Cardiac septum (tissue), 1 donor: ENCODE results near the gene COL4A1. TPM values are rescaled to one million over a fixed set of nuclear protein-coding genes. Genes with fewer than 3 reads are reported as not detected.
"Not testable (repeated sequence)": the region's sequence is repeated elsewhere in the genome, so short reads cannot be mapped to it uniquely, and the experiment has no call there.

Experiments
- DNase-seq: peaks from one replicate; pipeline ENCODE4 v3.0.0-alpha.2; 2020; ENCODE audit warnings: low spot score
- intact Hi-C: fragments of 100-400 bp; cut with DNase I; formaldehyde crosslinking; loops from one replicate; pipeline ENCODE4 v1.14.0; 2022
- total RNA-seq: library from RNA; stranded (reverse); fragmentation: NEBNext Ultra II Directional; extraction: Animal tissue kit (Norgen Biotek cat#: 25700); gene quantifications from one replicate; pipeline ENCODE4 v1.2.1, GENCODE V29; 2021
- donor health status: DM: no; HTN: no; CAD: no.

Gene COL4A1
- total RNA-seq, 1 donor from 2014 or later: 196 TPM

DNA sequence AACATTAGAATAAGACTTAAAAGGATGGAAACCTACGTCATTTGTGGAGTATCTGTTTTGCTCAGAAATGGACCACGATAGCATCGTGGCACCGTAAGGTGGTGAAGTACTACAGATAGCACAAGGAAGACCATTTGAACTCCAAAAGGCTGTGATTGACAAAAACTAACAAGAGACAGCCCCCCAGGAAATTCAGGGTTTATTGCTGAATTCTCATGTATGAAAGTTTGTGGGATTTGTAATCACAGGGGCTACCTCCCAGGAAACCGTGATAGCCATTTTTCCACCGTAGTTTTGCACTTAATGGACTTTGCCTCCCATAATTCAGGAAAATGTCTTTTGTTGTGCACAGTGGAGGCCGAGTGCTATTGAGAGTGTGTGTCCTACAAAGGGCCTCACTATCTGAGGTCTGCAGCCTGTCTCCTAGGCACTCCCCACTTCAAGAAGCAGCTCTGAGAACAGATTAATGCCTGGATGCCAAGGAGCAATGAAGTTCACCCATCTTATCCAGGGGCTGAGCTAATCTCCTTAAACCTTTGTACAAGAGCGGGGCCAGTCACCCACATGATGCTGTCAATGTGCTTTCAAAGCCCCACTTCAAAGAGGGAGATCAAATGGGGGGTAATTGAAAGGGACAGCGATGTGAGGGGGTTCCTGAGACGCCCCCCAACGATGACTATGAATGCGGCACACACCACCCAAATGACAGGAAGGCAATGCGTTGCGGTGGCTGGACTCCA lies 182.6 kb downstream of the COL4A1 start:
- no peak for DNase-seq
- intact Hi-C loops: no loop called here

GRCh38 chr13:110123041-110123809 lies 183.7 kb downstream of the COL4A1 start:
- intact Hi-C loops: no loop called here
- no peak for DNase-seq

GRCh38 chr13:110121422-110122083 lies 185.4 kb downstream of the COL4A1 start:
- no peak for DNase-seq
- intact Hi-C loops: no loop called here

DNA sequence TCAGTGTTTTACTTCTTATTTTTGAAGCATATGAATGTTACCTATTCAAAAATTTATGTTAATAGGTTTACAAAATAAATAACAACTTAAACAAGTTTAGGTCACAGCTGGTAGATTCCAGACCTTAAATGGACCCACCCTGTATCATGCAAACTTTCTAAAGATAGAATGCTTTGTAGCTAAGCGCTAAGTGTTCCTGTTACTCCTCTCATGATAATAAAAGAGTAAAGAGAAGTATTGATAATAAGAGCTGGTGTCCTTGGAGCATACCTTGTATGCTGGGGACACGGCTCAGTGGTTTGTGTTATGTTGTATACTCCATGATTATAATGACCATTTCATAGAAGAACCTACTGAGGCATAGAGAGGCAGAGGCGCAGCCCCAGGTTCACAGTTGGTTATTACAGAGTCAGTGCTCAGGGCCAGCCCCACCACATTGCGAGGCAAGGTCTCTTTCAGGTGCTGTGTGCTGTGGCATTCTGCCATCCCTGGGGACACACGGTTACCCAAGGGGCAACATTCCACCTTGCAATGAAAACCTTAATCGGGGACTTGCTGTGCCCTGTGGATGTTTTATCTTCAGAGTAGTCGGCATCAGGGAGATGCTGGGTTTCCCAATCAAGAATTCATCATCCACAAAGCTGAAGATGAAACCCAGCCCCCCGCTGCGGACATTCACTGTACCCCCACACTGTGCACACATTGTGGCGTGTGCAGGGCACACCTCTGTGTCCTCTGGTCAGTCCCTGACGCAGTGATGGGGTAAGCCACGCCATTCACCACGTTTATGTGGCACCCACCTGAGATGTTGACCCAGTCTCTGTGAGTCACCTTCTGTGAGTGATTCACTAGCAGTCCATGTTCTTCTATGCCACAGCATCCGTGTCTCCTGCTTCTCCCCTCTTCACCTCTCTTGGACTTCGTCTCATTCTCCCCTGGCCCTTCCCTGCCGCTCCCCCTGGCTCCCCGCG lies 186.7 kb downstream of the COL4A1 start:
- no peak for DNase-seq
- intact Hi-C loops: no loop called here

DNA sequence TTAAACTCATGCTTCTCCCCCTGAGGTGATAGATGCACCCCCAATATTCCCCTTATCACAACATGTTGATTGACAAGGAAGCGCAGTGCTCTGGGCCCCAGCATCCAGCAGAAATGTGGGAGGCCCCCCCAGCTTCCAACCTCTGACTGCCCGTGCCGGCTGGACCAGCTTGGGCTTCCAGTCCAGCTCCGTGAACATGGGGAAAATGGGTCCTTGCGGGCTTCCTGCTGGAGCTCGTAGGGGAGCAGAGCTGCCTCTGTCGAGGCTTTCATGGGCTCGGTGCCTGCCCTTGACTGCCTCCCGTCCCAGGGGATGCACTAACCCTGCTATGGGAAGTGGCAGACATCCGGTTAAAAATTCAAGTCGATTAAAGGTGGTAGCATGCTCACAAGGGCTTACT lies 188.9 kb downstream of the COL4A1 start:
- DNase-seq: no peak

DNA sequence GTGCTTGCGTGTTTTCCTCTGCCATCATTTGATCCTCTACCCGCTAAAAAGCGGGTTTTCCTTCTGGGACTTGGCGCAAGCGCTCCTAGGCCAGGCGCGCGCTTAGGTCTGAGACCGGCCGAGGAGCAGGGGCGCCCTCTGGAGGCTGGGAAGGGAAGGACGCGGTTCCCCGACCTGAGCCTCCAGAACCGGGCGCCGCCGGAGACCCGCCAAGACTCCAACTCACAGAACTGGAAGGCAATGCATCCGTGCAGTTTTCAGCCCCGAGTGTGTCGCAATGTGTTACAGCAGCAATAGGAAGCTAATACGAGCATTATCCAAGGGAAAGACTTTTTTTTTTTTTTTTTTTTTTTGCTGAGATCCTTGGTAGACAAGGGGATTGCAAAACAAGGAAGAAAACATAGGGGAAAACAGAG lies 190.9 kb downstream of the COL4A1 start:
- intact Hi-C loops: no loop called here
- DNase-seq: peak; percentile 90

More for the DNA sequence above, 188.9 kb downstream of the COL4A1 start:
- intact Hi-C loops: no loop called here

DNA sequence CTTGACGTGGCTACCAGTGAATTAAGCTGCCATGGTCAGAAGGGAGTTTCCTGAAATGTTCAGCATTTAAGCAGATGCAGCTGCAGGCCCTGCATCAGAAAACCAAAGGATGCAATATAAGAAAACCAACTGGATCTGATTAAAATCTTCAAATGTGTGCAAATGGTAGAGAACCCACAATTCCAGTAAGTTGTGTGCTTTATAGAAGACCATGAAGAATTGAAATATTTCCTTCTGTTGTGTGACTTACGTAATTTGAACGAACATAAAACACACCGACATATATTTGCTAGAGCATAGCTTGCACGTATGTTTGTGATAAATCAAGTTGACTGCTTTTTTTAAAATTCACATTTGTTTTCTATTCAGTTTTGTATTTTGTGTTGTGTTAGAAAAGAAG lies 191.4 kb downstream of the COL4A1 start:
- intact Hi-C loops: no loop called here

DNA sequence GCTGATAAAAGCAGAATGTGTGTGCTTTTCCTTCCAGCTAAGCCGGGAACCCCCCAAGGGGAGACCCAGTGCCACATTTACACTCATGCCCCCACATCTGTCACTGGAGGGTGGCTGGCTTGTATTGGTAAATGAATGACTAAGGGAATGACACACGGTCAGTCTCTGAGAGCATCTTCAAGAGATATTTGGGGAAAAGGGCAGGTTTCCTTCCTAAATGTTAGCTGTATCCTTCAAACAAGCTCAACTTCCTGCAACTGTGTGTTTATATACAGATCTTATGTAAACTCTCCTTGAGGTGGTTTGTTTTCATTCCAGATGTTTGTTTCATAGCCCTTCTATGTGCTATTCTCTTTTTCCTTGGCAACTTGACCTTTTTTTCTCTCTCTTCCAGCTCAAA lies 192.6 kb downstream of the COL4A1 start:
- intact Hi-C loops: no loop called here

More for the DNA sequence above, 191.4 kb downstream of the COL4A1 start:
- no peak for DNase-seq

DNA sequence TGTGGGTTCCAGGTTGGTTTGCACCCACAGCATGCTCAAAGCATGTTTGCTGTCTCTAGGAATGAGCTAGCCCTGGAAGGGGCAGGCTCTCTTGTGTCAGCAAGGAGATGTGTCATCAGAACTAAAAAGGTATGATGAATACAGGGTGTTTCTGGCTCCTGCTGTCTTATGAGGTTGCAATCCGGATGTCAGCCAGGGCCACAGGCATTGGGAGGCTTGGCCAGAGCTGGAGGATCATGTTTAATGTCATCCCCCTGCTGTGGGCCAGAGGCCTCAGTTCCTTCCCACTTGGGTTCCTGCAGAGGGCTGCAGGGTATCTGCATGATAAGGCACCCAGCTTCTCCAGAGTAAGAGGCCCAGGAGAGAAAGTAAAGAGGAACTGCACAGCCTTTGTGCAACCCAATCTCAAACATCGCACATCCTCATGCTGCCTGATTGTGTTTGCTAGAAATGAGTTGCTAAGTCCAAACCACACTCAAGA lies 193.6 kb downstream of the COL4A1 start:
- intact Hi-C loops: no loop called here
- no peak for DNase-seq

More for the DNA sequence above, 192.6 kb downstream of the COL4A1 start:
- DNase-seq: no peak

DNA sequence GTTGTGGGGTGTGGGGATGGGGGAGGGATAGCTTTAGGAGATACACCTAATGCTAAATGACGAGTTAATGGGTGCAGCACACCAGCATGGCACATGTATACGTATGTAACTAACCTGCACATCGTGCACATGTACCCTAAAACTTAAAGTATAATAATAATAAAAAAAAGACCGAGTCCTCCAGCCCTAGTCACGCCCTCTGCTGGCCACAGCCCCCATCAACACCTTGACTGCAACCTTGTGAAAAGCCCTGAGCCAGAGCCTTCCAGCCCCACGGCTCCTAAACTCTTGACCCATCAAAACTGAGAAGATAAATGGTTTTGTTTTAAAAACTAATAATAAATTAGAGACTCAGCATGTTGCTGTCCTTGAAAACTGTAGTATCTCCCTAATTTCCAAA lies 194.6 kb downstream of the COL4A1 start:
- intact Hi-C loops, DNase-seq: not testable (repeated sequence)

- DNase-seq: no peak
- intact Hi-C loops: loop anchor here (1.0 kb wide), 1 partner anchor 324 kb away; the partner anchor contains the start of gene IRS2
Observed at GRCh38 chr13:110110783-110111182, 196.2 kb downstream of the COL4A1 start.

DNA sequence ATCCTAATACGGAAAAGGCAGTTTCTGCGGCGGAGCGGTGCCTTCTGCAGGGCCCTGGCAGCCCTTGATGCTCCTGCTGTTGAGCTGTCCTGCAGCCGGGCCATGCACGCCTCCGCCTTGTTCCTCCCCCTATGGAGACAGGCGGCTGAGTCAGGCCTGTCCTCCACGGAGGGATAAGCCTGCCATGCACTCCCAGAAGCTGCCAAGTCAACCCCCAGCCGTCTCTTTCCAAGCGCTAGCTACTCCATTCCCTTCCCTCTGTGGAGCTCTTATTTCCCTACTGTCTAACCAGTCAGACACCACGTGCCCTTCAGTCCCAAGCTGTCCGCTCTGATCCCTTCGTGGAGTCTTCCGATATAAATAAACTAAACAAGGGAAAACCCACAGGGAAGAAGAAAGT lies 197.0 kb downstream of the COL4A1 start:
- DNase-seq: peak; percentile 88
- intact Hi-C loops: loop anchor here (1.0 to 5.0 kb wide), 6 partner anchors 63 to 1148 kb away; partner anchors contain the start of gene IRS2

GRCh38 chr13:110109140-110109783 lies 197.7 kb downstream of the COL4A1 start:
- intact Hi-C loops: loop anchor here (5.0 kb wide), 5 partner anchors 62 to 1147 kb away; no protein-coding TSS in a partner anchor
- no peak for DNase-seq

DNA sequence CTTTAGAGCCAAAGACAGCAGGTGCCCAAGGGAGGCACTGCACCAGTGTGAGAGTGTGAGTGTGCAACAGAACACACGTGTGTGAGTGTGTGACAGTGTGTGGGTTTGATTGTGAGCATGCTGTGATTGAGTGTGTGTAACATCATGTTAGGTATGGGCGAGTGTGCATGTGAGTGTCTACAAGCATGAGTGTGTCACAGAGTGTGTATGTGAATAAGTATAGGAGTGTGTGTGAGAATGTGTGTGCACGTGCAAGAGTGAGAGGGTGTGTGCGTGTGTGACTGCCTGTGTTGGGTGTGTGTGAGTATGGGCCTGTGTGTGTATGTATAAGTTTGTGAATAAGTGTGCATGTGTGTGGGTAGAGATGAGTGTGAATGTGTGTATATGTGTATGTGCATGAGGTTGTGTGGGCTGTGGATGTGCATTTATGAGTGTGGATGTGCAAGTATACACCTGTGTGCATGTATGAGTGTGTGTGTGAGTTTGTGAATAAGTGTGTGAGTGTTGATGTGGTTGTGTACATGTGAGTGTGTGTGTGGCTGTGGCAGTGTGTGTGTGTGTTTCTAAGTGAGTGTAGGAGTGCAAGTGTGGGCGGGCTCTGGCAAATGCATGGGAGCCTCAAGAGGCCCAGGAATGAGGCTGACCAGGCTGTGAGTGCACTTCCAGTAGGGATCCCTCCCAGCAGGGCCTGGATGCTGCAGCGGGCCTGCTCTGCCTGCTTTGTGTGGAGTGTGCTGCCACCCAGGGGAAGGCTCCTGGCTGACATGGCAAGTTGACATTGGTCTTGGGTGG lies 198.4 kb downstream of the COL4A1 start:
- intact Hi-C loops: loop anchor here (5.0 kb wide), 5 partner anchors 61 to 1146 kb away; no protein-coding TSS in a partner anchor
- DNase-seq: peak; percentile 87

DNA sequence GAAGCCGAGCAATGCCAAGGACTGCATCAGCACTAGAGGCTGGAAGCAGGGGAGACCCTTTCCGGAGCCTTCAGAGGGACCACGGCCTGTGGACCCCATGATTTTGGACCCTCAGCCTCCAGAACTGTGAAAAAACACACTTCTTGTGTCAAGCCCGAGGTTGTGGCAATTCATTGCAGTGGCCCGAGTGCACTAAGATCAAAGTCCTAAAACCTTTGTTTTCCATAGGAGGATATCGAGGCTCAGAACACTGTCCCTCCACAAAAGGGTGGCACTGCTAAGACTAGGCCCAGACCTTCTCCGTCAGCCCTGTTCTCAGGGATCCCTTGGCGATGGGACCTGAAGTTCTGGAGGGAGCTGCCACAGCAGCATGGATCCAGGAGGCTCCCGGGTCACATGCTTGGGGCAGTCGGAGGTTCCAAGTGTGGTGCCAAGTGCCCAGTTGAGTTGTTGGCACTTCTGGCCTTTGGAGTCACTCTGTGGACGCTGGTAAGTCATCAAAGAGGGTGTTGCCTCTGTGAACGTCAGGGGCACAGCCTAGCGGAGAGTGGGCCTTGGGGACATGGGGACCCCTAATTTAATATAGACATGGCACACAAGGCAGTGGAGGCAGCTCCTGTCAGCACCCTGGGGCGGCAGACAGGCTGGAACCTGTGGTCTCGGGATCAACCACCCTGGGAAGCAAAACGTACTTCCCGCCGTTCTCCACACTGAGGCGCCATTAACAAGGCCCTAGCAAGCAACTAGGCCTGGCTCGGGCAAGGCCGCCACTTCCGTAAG lies 199.2 kb downstream of the COL4A1 start:
- intact Hi-C loops: loop anchor here (5.0 kb wide), 5 partner anchors 60 to 1145 kb away; no protein-coding TSS in a partner anchor
- no peak for DNase-seq

DNA sequence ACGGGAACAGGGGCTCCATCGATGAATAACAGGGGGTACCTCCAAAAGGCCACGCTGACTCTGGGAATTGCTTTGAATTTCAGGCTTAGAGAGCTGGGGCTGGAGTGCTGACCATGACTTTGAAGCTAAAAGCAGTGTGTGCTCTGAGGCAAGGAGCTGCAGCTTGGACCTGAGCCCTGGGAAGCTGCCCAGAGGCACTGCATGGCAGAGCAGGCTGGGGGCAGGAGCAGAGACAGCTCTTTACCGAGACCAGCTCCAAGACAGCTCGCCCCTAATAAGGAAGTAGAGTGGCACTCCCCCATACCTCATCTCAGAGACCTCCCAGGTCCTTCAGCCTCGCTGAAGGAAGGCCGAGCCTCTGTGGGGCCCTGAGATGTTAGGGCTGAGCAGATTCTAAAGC lies 200.2 kb downstream of the COL4A1 start:
- no peak for DNase-seq
- intact Hi-C loops: loop anchor here (5.0 kb wide), 5 partner anchors 59 to 1144 kb away; no protein-coding TSS in a partner anchor

DNA sequence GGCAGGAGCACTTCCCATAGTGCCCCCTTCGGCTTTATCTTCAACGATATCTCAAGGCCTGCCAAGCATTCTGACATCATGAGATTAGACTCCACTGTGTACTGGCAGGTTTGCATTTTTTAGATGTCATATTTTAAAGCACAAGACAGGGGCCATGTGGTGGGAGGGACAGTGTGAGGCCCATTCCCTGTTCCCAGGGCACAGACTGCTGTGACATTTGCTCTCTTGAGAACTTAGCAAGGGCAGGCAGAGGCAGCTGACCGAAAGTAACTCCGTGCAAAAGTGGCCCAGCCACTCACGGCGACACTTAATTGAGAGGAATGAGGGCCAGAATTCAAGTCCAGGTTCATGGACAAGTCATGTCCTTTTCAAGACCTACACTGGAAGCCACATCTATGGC lies 201.8 kb downstream of the COL4A1 start:
- intact Hi-C loops: loop anchor here (5.0 kb wide), 5 partner anchors 58 to 1143 kb away; no protein-coding TSS in a partner anchor
- no peak for DNase-seq
